Stimulated activated CD4-positive, alpha-beta T cell treated with anti-CD3 and anti-CD28 coated beads, Interleukin-1b, Interleukin-23, amount 100 ng/mL, for 24 hours (primary cell): ENCODE results near the gene TDRD9.
"Not testable (repeated sequence)": the region's sequence is repeated elsewhere in the genome, so short reads cannot be mapped to it uniquely, and the experiment has no call there.

Experiments
- DNase-seq, 4 experiments: peaks; one replicate each; pipeline ENCODE4 v3.0.0-alpha.2; 2020; ENCODE audit warnings: low read depth in 4 of 4, low spot score in 1 of 4

Gene TDRD9

DNA sequence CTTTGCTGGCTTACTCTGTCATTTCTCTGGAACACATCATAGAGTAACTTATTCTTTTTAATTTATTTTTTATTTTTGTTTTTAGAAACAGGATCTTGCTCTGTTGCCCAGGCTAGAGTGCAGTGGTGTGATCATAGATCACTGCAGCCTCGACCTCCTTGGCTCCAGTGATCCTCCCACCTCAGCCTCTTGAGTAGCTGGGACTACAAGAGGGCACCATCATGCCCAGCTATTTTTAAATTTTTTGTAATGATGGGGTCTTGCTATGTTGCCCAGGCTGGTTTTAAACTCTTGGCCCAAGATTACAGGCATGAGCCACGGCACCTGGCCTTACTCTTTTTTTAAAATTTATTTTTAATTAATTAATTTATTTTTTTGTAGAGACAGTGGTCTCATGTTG lies 46.3 kb downstream of the TDRD9 start:
- DNase-seq: no peak

DNA sequence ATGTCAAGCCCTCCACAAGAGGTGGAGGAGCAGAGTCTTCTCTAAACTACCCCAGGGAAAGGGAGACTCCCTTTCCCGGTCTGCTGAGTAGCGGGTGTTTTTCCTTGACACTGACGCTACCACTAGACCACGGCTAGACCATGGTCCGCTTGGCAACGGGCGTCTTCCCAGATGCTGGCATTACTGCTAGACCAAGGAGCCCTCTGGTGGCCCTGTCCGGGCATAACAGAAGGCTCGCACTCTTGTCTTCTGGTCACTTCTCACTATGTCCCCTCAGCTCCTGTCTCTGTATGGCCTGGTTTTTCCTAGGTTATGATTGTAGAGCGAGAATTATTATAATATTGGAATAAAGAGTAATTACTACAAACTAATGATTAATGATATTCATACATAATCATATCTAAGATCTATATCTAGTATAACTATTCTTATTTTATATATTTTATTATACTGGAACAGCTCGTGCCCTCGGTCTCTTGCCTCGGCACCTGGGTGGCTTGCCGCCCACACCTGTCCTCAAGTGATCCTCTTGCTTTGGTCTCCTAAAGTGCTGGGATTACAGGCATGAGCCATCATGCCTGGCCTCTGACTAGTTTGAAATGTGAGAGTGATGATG lies 52.5 kb downstream of the TDRD9 start:
- DNase-seq: not testable (repeated sequence)

- no peak for DNase-seq
Measured at GRCh38 chr14:103984196-103984595, 55.9 kb downstream of the TDRD9 start.

GRCh38 chr14:103989034-103989433 lies 60.8 kb downstream of the TDRD9 start:
- DNase-seq: no peak

- DNase-seq: no peak
Measured at GRCh38 chr14:103989964-103990363, 61.7 kb downstream of the TDRD9 start.

DNA sequence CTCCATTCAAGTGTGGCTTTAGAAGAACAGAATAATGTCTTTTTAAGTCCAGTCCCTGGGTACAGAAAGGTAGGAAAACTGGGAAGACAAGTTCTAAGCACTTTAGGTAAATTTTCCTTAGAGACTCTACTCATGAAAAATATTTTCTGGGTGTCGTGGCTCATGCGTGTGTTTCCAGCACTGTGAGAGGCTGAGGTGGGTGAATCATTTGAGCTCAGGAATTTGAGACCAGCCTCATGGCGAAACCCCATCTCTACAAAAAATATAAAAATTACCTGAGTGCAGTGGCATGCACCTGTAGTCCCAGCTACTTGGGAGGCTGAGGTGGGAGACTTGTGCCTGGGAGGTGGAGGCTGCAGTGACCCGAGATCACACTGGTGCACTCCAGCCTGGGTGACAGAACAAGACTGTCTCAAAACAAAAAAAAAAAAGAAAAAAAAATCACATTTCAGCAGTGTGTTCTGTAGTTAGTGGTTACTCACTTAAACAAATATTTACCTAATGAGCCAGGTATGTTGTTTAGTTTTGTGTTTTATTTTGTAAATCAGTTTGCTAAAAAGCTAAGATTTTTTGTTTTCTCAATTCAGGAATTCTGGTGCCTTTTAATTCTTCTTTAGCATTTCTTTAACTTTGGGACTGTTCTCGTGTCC lies 66.4 kb downstream of the TDRD9 start:
- DNase-seq: no peak

- DNase-seq: no peak
Measured at GRCh38 chr14:103995876-103996275, 67.6 kb downstream of the TDRD9 start.

DNA sequence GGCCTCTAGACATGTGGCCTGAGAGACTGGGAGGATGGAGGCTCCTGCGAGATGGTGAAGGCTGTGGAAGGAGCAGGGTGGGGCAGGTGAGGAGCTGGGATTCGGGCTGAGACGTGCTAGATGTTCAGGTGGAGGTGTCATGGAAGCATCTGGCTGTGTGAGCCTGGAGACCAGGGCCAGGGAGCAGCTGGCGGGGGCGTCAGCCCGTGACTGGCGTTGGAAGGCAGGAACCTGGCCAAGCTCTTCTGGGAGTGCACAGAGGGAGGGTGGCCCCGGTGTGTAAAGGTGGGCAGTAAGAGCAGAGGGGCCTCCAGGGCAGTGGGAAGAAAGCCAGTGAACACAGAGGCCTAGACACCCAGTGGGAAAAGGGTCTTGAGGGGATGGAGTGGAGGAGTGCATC lies 69.1 kb downstream of the TDRD9 start:
- no peak for DNase-seq

DNA sequence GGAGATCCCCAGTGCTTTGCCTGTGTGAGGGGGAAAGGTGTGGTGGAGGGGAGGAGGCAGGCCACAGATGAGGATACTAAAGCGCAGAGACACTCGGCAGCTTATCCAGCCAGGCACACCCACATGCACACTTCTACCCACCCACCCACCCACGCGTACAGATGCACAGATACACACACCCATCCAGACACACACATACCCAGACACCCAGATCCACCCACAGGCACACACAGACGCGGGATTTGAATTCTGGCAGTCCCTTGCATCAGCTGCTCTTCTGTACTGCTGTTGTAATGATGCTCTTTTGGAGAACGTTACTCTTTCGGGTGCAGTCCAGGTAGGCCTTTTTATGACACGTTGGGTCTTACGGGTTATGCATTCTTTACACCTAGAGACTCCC lies 69.8 kb downstream of the TDRD9 start:
- DNase-seq: no peak

DNA sequence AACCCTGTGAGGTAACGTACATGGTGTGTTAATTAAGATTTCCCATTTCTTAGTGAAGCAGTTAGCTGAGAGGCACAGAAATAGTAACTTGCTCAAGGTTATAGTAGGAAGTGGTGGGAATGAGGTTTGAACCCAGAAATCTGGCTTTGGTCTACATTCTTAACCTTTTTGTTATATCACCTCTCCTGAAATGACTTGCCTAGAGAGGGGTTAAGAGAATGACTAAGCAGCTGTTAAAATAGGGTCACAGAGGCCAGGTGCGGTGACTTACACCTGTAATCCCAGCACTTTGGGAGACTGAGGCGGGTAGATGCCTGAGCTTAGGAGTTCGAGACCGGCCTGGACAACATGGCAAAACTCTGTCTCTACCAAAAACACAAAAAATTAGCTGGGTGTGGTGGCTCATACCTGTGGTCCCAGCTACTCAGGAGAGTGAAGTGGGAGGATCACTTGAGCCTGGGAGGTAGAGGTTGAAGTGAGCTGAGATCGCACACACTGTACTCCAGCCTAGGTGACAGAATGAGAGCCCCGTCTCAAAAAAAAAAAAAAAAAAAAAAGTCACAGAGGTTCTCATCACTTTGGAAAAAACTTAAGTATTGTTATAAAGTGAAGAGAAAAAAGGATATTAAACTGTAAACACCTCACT lies 71.7 kb downstream of the TDRD9 start:
- DNase-seq: no peak

- DNase-seq: no peak
Measured at GRCh38 chr14:104001003-104001402, 72.7 kb downstream of the TDRD9 start.

DNA sequence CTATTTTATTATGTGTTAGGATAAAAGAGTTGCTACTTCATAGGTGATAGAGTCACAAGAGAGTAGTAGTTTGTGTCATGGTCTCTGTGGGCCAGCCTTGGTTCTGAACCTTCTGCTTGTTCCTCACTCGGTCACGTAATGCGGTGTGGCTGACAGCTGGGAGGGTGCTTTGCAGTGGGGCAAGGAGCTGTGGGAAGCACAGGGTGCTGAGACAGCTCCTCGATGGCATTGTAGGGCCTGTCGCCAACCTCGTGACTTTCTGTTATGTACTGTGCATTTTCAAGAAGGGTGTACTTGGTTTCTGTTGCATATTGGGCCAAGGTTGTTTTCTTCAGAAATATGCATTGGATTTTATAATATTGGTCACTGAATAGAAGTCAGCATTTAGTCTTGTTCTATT lies 75.4 kb downstream of the TDRD9 start:
- DNase-seq: no peak

DNA sequence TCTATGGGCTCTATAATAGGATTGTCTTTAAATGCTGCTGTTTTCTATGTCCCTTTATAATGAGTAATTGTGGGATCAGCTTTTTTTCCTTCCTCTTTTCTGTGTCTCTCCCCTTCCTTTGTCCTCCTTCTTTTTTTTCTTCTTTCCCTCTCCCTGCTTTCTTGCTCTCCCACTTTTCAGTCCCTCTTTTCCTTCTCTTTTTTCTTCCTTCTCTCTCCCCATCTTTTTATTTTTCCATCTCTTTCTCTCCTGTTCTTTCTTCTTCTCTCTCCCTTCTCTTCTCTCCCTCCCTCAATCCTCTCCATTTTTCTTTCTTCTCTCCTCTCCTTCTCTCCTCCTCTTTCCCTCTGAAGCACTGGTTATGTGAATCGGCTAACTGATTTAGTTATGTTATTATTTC lies 76.6 kb downstream of the TDRD9 start:
- DNase-seq: no peak

DNA sequence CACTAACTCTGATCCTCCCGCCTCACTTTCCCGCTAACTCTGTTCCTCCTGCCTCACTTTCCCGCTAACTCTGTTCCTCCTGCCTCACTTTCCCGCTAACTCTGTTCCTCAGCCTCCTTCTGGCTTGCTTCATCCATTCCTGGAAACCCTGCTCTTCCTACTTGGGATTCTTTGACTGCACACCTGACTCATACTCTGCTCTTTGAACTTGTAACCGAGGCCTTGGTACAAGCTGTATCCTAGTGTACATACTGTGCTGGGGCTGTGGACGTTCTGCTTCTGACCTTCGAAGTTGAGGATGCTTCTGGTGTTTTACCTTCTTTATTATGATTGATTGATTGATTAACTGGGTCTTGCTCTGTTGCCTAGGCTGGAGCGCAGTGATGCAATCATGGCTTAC lies 77.2 kb downstream of the TDRD9 start:
- no peak for DNase-seq

GRCh38 chr14:104007121-104007520 lies 78.9 kb downstream of the TDRD9 start:
- DNase-seq: no peak

DNA sequence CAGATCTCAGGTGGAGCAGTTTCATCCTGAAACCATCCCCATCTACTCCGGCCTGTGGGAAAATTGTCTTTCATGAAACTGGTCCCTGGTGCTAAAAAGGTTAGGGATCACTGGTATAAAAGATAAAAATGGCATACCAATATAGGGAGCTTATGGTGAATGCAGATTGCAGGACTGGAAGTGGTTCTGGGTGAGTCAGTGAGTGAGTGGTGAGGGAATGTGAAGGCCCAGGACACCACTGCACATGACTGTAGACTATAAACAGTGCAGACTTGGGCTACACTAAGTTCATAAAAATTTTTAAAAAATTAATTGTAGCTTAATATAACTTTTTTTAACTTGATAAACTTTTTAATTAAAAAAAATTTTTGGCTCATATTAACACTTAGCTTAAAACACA lies 81.0 kb downstream of the TDRD9 start:
- DNase-seq: no peak

DNA sequence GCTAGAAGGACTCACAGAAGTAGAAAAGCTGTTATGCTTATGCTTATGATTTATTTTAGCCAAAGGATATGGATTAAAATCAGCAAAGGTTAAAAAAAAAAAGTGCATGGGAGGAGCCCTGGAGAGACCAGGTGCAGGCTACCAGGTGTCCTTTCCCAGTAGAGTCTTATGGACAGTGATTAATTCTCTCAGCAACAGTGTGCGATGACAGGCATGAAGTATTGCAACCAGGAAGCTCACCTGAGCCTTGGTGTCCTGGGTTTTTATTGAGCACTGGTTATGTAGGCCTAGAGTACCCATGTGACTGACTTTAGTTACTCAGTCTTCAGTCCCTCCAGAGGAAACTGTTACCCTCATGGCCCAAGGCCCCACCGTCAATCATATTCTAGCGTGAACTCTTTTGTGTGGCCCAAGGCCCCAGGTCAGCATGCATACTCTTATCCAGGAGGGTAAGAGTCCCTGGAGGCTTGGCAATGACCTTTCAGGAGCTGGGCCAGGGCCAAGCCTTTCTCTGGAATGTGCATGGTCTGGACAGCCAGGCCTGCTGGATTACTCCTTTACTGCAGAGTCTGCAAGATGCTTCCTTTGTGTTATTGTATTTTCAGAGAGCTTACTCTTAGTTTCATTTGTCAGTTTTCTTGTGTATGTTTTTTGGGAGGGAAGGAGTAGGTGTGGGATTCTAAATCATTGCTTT lies 83.7 kb downstream of the TDRD9 start:
- DNase-seq: no peak

- no peak for DNase-seq
Measured at GRCh38 chr14:104014764-104015163, 86.5 kb downstream of the TDRD9 start.

DNA sequence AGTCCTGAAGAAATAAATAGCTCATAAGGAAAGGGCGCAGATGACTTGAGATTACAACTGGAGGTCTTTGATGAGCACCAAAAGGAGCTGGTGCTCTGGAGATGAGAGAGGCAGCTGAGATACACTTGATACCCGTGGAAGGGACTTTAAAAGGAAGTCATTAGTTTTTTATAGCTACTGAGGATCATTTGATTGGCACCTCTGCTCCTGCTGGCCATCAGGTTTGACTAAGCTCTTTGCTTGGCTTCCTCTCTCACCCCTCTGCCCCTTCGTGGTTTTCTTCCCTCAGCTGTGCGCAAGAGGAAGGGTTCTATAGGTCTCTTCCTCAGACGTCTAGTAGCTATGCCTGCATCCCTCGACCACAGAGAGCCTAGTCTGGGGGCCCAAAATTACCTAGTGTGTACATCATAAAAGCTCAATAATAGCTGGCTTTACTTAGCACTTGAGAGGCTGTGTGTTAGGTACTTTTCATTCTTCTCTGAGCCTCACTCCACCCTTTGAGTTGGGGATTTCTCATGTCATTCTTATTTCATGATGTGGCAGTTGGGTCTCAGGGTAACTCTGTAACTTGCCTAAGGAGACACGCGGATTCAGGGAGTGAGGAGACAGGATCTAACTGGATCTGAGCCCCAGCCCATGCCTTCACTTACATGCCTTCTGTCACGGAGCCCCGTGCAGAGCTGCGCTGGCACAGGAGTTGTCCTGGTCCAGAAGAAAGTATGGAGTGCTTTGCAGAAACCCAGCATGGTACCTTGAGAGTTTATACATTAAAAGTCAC lies 88.8 kb downstream of the TDRD9 start:
- DNase-seq: no peak

- no peak for DNase-seq
Measured at GRCh38 chr14:104019029-104019428, 90.8 kb downstream of the TDRD9 start.

GRCh38 chr14:104019806-104020205 lies 91.5 kb downstream of the TDRD9 start:
- no peak for DNase-seq
